Renal pelvis (tissue), 4 donors: ENCODE data around the gene CCL1. TPM values are rescaled to one million over a fixed set of nuclear protein-coding genes. Genes with fewer than 3 reads are reported as not detected.
A peak's percentile ranks its signal among the peaks of the same experiment; 100 is the strongest.

Experiments
- DNase-seq: peaks from one replicate; pipeline ENCODE4 v3.0.0-alpha.2; 2013
- polyA plus RNA-seq, 3 donors: library from polyadenylated mRNA; unstranded; fragments of 120-200 nt; gene quantifications; one replicate each; pipeline ENCODE4 v1.2.1, GENCODE V29; 2013; ENCODE audit not compliant: insufficient read length in 3 of 3

Gene CCL1
- polyA plus RNA-seq, 3 donors = not detected

DNA sequence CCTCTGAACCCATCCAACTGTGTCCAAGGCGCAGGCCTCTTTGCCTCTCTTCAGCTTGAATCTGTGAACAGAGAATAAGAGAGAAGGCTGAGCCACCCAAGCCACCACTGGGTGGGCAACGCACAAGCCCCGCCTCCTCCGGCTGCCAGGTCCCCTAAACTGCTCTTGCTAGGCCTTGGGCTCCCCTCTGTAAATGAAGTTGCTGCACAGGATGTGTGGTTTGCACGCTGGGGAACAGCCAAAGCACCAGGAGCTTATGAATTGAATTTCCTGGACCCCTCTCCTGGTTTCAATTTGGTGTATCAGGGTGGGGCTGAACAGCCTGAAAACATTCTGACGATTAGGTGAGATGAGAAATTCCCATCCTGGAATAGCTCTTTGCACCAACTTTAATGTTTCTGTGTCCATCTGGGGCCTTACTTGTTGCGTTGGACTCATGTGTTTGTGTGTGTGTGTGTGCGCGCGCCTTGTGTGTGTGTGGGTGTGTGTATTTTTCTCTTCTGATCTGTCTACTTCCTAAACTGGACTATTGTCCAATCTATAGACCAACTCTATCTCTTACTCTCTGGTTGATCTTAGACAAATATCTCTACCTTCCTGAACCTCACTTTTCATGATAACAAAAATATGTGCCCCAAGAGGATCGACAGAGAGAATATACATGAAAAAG is 2.3 kb downstream of the CCL1 start:
- DNase-seq = no peak

DNA sequence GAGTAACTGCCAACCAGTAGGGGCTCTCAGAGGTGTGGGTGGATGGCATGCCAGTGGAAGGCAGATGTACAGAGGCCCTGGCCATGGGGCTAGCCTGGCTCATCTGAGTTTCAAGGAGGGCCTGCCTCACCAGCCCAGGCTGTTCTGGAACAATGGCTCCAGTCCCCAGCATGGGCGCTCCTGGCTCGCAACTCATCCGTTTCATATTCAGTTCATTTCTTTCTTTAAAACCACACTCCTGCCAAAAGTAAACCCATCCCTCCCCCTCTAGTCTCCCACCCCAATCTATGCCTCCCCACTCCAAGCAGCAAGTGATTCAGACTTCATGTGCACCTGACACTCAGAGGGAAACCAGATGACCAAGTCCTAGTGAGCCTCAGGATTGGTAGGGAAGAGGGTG is 4.4 kb downstream of the CCL1 start:
- DNase-seq = no peak

DNA sequence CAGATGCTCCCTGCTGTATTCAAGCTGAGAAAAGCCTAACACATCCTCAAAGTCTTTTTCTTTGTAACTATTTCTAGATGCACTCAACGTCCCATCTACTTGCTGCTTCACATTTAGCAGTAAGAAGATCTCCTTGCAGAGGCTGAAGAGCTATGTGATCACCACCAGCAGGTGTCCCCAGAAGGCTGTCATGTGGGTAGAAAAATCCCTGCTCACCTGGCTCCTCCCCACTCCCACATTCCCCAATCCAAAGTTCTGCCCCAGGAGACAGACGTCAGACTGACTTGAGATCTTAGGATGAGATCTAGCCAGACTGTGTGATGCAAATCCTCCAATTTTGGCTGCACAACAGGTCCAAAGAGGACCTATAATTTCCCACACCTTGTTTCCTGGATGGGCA is 5.6 kb downstream of the CCL1 start:
- no peak for DNase-seq

DNA sequence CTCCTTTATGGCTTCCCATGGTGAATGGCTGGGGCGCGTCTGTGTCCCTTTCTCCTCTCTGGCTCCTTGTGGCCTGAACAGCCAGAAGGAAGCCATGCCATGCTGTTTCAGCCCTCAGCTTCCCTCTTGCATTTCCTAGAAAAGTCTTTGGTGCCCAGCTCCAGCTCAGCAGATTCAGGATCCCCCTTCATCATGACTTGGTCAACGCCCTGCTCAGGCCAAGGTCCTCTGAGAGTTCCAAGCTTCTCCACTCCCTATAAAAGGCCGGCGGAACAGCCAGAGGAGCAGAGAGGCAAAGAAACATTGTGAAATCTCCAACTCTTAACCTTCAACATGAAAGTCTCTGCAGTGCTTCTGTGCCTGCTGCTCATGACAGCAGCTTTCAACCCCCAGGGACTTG is 6.8 kb downstream of the CCL1 start, which contains the start of gene CCL13:
Gene CCL13, plus strand, starts transcription at position 287 of the 400 bp plus-strand sequence. Its CDS starts 47 bp downstream, at position 334.
- DNase-seq = no peak

DNA sequence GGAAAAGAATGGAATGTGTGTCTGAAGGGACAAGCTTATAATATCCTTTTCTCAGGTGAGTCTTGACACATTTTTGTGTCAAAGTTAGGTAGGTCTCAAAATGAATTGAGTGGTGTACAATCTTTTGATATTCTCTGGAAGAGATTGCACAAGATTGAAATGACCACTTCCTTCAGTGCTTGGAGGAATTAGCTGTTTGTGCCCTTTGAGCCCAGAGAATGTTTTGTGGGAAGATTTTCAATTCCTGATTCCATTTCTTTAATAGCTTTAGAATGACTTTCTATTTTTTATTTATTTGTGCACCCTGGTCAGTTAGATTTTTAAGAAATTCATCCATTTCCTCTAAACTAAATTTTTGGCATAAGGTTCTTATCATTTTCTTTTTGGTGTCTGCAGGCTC is 8.4 kb downstream of the CCL1 start:
- no peak for DNase-seq

DNA sequence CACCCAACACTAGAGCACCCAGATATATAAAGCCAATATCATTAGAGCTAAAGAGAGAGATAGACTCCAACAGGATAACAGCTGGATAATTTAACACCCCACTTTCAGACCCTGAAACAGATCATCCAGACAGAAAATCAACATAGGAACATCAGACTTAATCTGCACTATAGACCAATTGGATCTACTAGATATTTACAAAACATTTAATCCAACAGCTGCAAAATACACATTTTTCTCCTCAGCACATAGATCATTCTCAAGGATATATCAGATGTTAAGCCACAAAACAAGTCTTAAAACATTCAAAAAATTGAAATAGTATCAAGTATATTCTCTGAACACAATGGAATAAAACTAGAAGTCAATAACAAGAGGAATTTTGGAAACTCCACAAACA is 10.8 kb downstream of the CCL1 start:
- DNase-seq = no peak

DNA sequence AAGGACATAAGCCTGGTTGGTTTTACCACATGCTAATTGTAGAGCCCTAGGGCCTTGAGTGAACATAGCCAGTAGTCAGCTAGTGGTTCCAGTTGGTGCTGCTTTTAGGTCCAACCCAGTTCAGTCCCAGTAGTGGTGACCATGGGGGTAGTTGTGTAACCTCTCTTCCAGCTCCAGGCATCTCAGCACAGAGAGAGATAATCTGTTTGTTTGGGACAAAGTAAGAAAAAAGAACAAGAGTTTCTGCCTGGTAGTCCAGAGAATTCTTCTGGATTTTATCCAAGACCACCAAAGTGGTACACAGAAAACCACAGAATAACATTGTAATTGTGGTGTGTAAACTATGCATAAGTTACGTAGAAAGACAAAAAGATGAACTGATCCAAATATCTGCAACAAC is 11.9 kb downstream of the CCL1 start:
- DNase-seq = no peak

DNA sequence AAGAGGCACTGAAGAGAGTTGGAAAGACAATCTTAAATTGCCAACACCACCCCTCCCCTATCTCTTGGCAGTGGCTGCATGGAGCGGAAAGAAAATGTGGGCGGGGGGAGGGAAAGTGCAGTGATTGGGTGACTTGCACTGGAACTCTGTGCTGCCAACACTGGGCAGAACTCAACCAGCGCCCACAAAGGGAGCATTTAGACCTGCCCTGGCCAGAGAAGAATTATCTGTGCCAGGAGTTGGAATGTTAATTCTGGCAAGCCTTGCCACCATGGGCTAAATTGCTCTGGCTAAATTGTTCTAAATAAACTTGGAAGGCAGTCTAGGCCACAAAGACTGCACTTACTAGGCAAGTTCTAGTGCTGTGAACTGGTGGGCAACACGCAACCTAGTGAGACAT is 13.3 kb downstream of the CCL1 start:
- no peak for DNase-seq

DNA sequence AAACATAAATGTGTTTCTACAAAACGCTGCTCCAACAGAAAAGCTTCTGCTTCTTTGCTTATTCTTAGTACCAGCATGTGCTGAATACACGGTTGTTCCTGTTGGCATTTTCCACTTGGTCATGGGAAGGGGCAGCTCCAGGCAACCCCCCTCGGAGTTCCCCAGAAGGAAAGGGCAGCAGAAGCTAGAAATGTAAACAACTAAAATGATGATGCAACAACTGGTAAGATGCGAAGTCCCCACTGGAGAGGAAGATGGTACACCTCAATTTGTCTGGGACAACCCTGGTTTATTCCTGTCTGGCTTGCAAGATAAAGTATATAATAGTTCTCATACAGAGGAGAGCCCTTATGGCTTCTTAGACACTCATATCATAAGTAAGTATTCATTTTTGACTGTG is 16.0 kb downstream of the CCL1 start:
- DNase-seq = no peak

DNA sequence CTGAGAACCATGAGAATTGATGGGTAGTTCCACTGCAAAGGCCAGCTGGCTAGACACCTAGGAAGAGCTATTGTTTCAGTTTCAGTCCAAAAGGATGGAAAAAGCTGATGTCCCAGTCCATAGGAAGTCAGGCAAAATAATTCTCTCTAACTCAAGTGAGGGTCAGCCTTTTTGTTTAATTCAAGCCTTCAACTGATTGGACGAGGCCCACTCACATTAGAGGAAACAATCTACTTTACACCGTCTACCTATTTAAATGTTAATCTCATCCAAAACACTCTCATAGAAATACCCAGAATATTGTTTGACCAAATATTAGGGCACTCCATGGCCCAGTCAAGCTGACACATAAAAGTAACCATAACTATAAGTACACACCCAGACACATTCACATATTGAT is 21.1 kb downstream of the CCL1 start:
- DNase-seq = no peak

DNA sequence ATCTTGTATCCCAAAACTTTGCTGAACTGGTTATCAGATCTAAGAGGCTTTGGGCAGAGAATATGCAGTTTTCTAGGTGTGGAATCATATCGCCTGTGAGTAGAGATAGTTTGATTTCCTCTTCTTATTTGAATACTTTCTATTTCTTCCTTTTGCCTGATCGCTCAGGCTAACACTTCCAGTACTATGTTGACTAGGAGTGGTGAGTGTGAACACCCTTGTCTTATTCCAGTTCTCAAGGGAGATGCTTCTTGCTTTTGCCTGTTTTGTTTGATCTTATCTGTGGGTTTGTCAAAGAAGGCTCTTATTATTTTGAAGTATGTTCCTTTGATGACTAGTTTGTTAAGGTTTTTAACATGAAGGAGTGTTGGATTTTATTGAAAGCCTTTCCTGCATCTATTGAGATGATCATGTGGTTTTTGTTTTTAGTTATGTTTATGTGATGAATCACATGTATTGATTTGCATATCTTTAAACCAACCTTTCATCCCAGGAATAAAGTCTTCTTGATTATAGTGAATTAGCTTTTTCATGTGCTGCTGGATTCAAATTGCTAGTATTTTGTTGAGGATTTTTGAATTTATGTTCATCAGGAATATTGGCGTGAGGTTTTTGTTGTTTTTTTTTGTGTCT is 23.8 kb downstream of the CCL1 start:
- DNase-seq = no peak

DNA sequence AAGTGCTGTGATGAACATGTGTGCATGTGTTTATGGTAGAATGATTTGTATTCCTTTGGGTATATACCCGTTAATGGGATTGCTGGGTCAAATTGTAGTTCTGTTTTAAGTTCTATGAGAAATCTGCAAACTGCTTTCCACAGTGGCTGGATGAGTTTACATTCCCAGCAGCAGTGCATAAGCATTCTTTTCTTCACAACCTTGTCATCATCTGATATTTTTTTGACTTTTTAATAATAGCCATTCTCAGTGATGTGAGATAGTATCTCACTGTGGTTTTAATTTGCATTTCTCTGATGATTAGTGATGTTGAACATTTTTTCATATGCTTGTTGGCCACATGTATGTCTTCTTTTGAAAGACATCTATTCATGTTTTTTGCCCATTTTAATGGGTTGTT is 25.3 kb downstream of the CCL1 start:
- DNase-seq = no peak

DNA sequence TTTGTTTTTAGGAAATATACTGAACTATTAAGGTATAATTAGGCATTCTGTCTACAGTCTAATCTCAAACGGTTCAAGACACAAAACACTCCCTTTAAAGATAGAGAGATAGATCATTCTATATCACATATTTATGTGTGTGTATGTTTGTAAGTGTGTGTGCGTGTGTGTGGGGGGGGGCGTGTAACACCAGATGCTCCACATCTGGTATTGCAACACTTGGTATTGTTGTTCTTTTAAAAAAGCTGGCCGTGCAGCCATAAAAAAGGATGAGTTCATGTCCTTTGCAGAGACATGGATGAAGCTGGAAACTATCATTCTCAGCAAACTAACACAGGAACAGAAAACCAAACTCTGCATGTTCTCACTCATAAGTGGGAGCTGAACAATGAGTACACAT is 35.5 kb downstream of the CCL1 start:
- peak; percentile 47 for DNase-seq

DNA sequence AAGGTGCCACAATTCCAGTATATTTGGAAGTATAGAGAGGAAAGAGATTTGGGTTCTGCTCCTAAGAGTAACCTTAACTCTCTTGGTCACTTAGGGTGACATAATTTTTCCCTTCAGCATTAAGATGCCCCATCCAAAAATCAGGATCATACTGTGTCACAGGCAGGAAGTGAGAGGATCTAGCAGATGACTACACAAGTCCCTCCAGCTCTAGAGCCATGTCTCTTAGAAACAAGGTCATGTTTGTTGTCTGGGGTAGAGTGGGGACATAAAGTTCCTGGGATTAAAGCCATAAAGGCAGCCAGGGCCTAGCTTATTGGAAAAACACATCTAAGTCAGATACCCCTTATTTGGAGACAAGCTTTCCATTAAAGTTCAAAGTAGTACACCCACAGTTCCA is 41.1 kb downstream of the CCL1 start:
- DNase-seq = no peak

DNA sequence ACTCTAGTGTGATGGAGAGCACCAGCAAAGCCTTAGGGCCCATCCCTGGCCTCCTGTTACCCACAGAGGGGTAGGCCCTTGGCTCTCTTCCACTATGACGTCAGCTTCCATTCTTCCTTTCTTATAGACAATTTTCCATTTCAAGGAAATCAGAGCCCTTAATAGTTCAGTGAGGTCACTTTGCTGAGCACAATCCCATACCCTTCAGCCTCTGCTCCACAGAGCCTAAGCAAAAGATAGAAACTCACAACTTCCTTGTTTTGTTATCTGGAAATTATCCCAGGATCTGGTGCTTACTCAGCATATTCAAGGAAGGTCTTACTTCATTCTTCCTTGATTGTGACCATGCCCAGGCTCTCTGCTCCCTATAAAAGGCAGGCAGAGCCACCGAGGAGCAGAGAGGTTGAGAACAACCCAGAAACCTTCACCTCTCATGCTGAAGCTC is 44.0 kb downstream of the CCL1 start, which contains the start of gene CCL8:
Gene CCL8, plus strand, starts transcription at position 397 of the 445 bp plus-strand sequence. CDS start 67 bp downstream, outside the sequence.
- no peak for DNase-seq

DNA sequence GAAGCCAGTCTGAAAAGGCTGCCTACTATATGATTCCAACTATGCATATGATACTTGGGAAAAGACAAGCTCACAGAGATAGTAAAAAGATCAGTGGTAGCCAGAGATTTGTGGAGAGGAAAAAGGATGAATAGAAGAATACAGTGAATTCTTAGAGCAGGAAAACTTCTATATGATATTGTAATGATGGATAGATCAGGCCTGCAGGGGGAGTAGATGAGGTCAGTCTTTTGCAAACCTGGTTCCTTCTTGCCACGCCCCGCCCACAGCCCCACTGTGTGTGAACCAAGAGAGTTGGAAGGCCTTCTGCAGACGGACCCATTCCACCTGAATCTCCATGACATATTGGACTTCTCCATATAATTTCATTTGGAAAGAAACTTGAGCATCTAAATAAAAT is 44.6 kb downstream of the CCL1 start:
- no peak for DNase-seq

DNA sequence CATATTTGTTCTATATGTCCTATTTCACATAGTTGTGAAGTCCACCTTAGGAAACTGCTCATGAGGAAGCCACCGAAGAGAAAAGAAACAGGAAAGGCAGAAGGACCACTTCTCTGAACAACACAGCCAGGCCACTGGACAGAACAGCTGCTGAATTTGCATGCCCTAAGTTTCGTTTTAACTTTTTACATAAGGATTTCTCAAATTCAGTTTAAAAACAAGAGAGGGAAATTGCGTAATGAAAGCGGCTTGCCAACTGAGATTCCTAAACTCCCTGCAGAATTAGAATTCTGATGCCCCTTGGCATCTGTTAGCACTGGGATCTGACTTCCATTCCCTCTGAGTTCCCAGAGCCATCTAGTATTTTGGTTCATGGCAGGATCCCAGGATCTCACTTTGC is 48.8 kb downstream of the CCL1 start:
- DNase-seq = no peak

DNA sequence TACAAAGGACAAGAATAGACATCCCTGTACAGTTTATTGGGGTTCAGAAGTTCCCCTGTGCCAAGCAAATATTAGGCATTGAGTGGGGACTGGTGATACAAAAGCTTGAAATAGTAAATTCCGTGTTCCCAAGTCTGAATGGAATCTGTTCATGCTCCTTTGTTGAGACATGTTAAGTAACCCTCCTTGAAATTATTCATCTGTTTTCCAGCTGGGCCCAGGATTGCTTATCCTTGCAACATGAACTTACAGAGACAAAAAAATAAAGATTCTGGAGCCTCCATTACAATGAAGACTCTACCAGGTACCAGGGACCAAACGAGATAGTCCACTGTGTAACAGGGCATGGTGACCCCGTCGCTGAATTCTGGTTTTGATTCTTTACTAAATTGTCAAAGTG is 49.9 kb downstream of the CCL1 start:
- DNase-seq = peak; percentile 44

DNA sequence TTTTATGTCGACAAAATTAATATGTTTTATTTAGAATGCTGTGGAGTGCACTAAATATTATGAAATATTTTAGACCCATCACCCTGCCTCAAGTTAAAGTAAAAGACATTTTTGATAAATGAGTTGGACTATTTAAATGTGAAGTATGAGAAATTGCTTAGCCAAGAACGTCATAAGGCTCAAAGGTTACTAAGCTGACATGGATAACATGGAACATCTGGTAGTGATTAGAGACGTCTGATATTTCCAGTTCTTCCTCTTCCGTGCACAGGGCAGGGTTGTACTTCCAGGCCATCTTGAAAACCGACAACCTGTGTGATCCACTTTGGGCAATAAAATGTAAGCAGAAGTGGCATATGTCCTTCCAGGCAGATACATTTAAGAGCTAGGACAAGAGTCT is 51.0 kb downstream of the CCL1 start:
- peak; percentile 49 for DNase-seq

DNA sequence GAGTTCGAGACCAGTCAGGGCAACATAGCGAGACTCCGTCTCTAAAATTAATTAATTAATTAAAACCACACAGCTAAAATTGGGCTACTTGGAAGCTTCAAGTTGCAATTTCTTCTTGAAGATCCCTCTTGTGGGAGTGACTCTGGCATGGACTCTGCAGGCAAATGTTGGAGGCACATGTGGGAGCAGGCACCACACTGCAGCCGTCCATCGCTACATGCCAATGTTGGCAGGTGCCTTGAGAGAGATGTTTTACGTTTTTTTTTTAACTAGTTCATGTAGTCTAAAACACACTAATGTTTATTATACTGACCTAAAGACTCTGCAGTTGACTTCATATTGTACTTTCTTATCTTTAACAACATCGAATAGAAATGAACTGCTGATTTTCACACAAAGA is 51.7 kb downstream of the CCL1 start:
- no peak for DNase-seq
